ENCODE measurements around the gene KIFAP3.
A peak's percentile ranks its signal among the peaks of the same experiment; 100 is the strongest.
"Not testable (repeated sequence)": the region's sequence is repeated elsewhere in the genome, so short reads cannot be mapped to it uniquely, and the experiment has no call there.

The KIFAP3 gene

GRCh38 chr1:170074250-170075157, at the start of gene KIFAP3:
Gene KIFAP3 (minus strand): TSS chr1:170074695. CDS start chr1:170074467, 228 bp downstream.
- DNase-seq (ENCODE audit: low read depth) = peak; percentile 97

DNA sequence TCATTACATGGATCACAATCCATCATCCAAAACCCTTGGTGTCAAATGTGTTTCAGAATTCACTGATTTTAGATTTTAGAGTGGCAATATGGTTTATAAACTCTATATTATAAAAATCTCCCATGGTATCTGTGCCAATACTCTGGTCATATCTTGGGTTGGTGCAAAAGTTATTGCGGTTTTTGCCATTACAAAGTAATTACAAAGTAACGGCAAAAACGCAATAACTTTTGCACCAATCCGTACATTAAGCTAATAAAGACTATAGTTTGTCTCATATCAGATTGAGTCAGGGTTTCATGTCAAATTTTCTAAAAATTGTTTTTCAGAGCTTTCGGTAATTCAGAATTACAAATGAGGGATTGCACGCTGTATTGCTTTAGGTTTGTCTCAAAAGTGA, 47.9 kb upstream of the KIFAP3 start:
- no peak for DNase-seq (ENCODE audit: low read depth)

- DNase-seq (ENCODE audit: low read depth) = peak; percentile 27
These were observed 40.4 kb upstream of the KIFAP3 start for GRCh38 chr1:170114906-170115305.

DNA sequence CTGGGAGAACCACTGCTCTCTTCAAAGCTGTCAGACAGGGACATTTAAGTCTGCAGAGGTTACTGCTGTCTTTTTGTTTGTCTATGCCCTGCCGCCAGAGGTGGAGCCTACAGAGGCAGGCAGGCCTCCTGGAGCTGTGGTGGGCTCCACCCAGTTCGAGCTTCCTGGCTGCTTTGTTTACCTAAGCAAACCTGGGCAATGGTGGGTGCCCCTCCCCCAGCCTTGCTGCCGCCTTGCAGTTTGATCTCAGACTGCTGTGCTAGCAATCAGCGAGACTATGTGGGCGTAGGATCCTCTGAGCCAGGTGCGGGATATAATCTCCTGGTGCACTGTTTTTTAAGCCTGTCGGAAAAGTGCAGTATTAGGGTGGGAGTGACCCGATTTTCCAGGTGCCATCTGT, 38.6 kb upstream of the KIFAP3 start:
- not testable (repeated sequence) for DNase-seq (ENCODE audit: low read depth)

DNA sequence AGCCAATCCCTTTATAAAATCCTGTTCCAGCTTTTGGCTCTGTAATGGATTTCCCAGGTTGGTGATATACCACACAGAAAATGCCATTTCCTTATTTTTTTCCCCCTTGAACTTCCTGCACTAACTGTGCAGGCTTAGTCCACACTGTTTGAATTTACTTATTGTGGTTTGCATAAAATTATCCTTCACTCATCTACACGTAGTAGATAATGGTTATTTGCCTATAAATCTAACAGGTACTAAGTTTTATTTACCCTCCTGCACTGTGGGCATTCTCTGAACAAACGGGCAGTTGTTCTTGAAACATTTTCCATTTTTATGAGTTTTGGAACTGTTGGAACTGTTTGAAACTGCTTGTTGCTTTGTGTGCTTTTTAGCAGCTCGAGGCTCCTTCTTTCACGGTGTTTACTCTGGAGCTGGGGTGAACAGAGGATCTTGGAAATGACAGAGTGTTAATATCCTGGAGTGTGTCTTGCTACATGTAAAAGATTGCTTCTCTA, 23.0 kb upstream of the KIFAP3 start:
- no peak for DNase-seq (ENCODE audit: low read depth)

- no peak for DNase-seq (ENCODE audit: low read depth)
These were observed 22.4 kb upstream of the KIFAP3 start for GRCh38 chr1:170096806-170097340.

GRCh38 chr1:170095976-170096748, 21.7 kb upstream of the KIFAP3 start:
- no peak for DNase-seq (ENCODE audit: low read depth)

DNA sequence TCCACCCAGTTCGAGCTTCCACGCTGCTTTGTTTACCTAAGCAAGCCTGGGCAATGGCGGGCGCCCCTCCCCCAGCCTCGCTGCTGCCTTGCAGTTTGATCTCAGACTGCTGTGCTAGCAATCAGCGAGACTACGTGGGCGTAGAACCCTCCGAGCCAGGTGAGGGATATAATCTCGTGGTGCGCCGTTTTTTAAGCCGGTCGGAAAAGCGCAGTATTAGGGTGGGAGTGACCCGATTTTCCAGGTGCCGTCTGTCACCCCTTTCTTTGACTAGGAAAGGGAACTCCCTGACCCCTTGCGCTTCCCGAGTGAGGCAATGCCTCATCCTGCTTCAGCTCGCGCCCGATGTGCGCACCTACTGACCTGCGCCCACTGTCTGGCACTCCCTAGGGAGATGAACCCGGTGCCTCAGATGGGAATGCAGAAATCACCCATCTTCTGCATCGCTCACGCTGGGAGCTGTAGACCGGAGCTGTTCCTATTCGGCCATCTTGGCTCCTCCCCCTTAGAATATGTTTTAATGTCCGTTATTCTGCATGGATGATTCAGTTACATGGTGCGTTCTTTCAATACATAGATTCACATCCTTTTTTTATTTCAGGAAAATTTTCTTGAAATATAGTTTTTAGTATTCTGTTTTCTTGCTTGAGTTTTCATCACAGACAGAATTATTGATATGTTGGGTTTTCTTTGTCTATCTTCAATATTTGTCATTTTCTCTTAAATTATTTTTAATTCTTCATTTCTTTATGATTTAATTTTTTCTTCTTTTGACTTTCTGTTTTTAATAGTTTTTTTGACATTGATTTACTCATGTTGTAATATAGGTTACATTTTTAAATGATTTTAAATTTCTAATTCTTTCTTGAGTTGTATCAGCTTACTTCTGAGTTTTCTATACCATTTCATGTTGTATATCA, 20.5 kb upstream of the KIFAP3 start:
- not testable (repeated sequence) for DNase-seq (ENCODE audit: low read depth)

- DNase-seq (ENCODE audit: low read depth) = no peak
These were observed 12.0 kb upstream of the KIFAP3 start for GRCh38 chr1:170086399-170087032.

DNA sequence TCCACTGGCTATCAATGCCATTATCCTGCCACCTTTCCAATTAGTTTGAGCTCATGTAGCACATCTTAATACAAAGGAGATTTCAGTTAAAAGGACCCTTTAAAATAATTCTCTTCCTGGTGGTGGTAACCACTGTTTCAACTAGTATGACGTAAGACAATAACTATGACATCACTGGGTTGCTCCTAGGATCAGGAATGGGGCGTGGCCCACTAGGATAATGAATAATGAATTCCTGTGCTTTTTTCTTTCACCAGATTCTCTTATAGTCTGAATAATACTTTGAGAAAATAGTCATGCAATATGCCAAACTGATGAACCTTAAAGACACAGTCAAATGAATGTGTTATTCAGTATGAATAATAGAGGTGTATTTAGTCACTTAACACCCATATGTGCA, 10.6 kb upstream of the KIFAP3 start:
- no peak for DNase-seq (ENCODE audit: low read depth)

- DNase-seq (ENCODE audit: low read depth) = no peak
These were observed 4.2 kb upstream of the KIFAP3 start for GRCh38 chr1:170078610-170079189.

- DNase-seq (ENCODE audit: low read depth) = no peak
These were observed 3.4 kb upstream of the KIFAP3 start for GRCh38 chr1:170077926-170078325.

- not testable (repeated sequence) for DNase-seq (ENCODE audit: low read depth)
These were observed 2.5 kb upstream of the KIFAP3 start for GRCh38 chr1:170076952-170077351.

DNA sequence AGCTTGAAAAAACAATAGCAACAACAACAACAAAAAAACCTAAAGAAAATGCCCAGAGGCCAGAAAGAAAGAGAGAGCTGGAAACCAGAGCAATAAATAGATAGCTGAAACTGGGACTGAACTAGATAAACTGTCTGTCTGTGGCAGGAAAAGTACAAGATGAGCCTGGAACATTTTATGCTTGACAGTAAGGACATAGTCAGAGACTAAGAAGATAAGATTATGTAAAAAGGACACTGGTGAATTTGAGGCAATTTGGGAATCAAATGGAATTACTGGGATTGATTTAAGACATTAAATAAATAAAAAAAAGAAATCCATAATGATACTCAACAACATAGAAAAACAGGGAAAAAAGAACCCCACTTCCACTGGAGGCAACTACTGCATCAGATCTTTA, 1.7 kb upstream of the KIFAP3 start:
- DNase-seq (ENCODE audit: low read depth) = no peak

DNA sequence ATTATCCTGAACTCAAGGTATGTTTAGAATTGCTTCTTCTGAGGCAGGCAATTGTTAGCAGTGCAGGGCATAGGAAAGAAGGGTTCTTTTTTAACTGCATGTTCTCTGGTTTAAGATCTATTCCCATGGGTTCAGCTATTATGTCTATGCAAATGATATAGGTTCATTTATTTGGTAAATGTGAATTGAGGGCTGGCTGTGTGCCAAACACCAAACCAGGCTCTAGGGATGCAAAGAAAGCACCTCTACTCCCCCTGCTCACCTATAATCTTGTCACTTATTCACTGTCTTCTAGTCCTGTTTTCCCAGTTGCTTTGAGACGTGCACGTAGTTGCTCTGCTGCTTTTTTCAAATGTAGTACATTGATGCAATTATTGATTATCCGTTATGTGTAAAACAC, 691 bp upstream of the KIFAP3 start:
- no peak for DNase-seq (ENCODE audit: low read depth)

- DNase-seq (ENCODE audit: low read depth) = no peak
These were observed 624 bp downstream of the KIFAP3 start for GRCh38 chr1:170073893-170074249.

DNA sequence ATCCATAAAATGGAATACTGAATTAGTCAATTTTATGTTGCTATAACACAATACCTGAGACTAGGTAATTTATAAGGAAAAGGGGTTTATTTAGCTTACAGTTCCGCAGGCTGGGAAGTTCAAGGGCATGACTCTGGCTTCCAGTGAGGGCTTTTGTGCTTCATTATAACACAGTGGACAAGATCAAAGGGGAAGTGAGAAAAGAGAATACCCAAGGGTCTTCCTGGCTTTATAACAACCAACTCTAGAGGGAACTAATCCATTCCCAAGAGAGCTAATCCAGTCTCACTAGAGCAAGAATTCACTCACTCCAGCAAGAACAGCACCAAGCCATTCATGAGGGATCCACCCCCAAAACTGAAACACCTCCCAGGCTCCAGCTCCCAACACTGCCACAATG, 3.1 kb downstream of the KIFAP3 start:
- DNase-seq (ENCODE audit: low read depth) = no peak

- DNase-seq (ENCODE audit: low read depth) = no peak
These were observed 5.6 kb downstream of the KIFAP3 start for GRCh38 chr1:170068923-170069322.

DNA sequence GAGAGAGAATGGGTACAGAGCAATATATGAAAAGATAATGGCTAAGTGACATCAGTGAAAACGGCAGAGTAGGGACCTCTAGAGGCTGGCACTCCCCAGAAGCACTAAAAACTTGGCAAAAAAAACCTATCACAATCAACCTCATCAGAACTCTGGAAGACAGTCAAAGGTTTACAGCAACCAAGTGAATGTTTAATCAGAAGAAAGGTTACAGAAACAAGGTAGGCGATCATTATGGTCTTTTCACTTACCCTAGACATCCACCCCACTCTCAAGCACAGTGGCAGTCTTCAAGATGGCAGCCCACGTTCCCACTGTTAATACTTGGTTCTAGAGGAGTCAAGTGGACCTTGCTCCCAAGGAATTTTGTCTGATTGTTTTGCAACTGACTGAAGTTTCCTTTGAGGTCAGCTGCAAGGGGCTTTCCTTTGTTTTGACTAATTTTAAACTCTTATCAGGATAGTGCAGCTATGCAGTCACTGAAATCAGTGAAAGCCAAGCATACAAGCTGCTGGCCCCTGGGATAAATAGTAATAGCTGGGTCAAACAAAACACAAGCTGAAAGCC, 7.2 kb downstream of the KIFAP3 start:
- DNase-seq (ENCODE audit: low read depth) = no peak

DNA sequence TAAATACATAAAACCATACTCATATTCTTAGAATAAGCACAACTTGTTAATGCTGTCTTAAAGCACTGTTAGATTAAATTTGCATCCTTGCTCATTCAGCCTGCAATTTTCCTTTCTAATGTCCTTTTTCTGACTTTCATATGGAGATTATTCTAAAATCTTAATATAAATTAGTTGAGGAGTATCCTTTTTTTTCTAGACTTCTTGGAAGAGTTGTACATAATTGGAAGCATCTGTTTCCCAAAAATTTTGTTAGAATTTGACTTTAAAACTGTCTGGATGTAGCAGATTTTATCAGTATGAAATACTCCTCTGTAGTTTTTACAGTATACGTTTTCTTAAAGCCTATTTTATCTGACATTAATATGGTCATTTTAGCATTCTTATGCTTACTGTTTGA, 9.7 kb downstream of the KIFAP3 start:
- no peak for DNase-seq (ENCODE audit: low read depth)
